ENCODE results near the gene PTPN14.
"Not testable (repeated sequence)": the region's sequence is repeated elsewhere in the genome, so short reads cannot be mapped to it uniquely, and the experiment has no call there.

The PTPN14 gene
- total RNA-seq = 0 to 0.59 (median 0.17) reads per million in 18 experiments

DNA sequence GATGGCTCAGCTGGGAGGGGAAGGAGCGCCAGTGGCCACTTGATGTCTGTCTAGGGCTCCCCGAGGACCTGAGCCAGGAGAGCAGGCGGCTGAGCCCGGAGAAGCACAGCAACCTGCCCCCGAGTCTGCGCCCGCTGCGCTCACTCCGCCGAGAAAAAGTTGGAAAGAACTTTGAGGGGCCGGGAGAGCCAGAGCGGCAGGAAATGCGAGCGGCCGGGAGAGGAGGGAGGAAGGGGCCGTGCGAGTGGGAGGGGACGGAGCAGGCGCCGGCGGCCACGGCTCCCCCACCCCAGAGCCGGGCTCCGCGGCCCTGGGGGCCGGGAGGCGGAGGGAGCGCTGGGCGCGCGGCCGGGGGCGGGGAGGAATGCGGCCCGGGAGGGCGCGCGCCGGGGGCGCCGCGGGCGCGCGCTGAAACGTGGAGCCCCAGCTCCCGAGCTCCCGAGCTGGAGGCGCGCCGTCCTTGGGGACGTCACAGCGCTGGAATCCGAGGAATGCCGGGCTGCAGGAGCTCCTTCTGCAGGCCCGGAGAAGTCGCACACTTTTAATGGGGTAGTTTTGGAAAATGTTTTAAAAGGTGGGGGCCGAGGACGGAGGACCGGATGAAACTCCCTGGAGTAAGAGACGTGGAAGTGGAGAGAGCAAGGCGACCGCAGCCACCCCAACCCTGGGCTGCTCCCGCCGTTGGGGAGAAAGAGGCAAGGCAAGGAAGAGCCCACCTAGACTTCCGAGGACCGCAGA lies at the start of gene PTPN14:
Gene PTPN14, minus strand, starts transcription at position 167 of the 738 bp plus-strand sequence. CDS start 86,799 bp downstream, outside the sequence.
- no peak for DNase-seq

DNA sequence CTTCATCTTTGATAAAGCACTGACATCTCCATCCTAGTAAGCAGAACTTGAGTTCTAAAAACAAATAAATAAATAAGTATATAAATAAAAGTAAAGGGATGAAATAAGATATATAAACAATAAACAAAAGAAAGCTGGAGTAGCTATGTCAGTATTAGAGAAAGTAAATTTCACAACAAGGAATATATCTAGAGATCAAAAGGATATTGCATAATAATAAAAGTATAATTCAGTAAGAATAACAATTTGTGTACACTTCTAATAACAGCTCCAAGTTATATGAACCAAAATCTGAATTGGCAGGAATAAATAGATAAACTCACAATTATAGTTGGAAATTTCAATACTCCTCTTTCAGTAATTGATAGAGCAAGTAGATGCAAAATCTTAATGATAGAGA lies 41.8 kb upstream of the PTPN14 start:
- no peak for DNase-seq

GRCh38 chr1:214591918-214592317 lies 40.5 kb upstream of the PTPN14 start:
- not testable (repeated sequence) for DNase-seq

GRCh38 chr1:214590696-214591095 lies 39.3 kb upstream of the PTPN14 start:
- no peak for DNase-seq

DNA sequence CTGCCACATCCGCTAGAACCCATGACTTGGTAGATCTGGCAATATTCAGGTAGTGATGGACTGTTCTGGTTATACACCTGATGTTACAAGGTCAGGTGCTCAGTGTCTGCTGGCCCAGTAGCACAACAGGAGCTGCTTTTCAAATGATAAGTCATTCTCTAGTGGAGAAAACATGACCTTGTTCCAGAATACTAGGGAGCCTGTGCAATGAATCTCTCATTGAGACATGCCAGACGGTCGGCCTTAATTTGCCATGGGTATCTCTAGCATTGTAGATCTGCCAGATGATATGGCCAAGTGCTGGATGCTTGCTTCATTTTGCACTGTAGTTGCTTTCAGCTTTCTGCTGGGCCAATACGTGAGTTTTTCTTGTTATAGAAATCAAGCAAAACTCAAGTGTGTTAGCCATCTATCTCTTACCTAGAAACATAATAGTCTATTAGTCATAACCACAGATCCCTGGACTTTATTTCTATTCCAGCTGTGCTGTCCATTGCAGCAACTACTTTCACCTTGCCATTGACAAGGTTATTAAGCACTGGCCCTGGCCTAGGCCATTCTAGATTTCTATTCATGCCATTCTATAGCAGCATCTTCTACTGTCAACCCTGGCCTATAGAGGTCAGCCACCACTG lies 37.7 kb upstream of the PTPN14 start:
- DNase-seq = no peak

DNA sequence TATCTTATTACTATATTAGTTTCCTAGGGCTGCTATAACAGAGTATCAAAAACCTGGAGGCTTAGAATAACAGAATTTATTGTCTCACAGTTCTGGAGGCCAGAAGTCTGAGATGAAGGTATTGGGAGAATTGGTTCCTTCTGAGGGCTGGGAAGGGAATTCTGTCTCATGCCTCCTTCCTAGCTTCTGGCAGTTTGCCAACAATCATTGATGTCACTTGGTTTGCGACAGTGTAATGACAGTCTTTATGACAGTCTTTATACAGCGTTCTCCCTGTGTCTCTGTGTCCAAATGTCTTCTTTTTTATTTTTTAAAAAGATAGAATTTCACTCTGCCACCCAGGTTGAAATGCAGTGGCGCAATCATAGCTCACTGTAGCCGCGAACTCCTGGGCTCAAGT lies 35.8 kb upstream of the PTPN14 start:
- no peak for DNase-seq

- no peak for DNase-seq
Observed at GRCh38 chr1:214586621-214587020, 35.2 kb upstream of the PTPN14 start.

DNA sequence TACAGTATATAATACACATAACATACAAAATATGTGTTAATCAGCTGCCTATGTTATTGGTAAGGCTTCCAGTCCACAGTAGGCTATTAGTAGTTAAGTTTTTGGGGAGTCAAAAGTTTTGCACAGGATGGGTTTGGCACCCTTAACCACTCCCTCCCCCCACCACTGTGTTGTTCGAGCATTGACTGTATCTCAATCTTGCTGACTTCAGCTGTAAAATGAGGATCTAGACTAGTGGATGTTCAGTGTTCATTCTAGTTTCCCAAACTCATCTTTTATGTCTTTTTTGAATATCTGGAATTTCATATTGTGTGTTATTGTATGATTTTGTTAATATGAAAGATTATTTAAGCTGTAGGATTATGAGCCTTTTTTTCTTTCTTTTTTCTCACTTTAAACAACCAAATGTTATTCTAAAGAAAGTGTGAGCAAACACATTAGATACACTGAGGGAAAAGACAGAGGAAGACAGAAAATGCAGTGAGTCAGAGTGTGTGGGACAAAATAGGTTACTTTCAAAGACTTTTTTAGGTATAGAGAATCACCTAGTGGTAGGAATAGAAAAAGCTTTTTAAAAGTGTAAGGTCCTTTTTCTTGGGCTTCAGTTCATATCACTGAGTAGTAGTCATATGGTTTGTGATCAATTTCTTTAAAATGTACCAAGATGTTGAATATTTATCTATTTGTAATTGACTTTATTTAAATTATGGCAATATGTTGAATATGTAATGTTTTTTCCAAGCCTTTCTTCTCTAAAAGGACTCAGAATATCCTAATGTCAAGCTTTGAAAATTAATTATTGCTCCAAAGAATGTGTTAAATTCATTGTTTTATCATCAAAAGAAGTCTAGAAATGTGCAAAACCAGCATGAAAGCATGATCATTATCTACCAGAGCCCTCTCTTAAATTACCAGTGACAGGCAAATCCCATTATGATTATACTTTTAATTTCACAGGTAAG lies 33.7 kb upstream of the PTPN14 start:
- no peak for DNase-seq

- no peak for DNase-seq
Observed at GRCh38 chr1:214583824-214584554, 32.6 kb upstream of the PTPN14 start.

- no peak for DNase-seq
Observed at GRCh38 chr1:214583113-214583512, 31.7 kb upstream of the PTPN14 start.

DNA sequence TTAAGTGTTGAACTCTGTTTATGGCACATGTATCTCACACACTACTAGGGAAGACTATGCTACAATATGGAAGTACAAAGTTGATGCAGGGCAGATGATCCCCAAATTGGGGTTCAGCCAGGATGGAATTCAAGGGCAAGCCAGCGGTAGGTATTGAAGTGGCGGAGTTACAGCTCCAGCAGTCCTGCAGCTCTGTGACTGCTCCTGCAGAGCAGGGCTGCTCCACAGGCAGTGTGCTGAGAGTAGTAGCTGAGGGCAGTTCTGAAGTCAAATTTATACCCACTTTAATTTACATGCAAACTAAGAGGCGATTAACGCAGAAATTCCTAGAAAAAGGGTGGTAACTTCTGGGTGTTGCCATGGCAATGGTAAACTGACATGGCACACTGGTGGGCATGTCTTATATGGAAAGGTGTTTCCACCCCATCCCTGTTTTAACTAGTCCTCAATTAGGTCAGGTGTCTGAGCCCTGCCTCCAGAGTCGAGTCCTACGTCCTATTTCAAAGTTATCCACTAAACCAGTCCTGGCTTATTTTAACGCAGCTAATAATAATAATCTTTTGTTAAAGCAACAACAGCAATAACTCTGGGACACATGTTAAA lies 31.0 kb upstream of the PTPN14 start:
- DNase-seq = no peak

- no peak for DNase-seq
Observed at GRCh38 chr1:214581785-214582184, 30.4 kb upstream of the PTPN14 start.

- DNase-seq = no peak
Observed at GRCh38 chr1:214579183-214579582, 27.8 kb upstream of the PTPN14 start.

GRCh38 chr1:214576120-214576519 lies 24.7 kb upstream of the PTPN14 start:
- DNase-seq = not testable (repeated sequence)

- no peak for DNase-seq
Observed at GRCh38 chr1:214574598-214575411, 23.4 kb upstream of the PTPN14 start.

DNA sequence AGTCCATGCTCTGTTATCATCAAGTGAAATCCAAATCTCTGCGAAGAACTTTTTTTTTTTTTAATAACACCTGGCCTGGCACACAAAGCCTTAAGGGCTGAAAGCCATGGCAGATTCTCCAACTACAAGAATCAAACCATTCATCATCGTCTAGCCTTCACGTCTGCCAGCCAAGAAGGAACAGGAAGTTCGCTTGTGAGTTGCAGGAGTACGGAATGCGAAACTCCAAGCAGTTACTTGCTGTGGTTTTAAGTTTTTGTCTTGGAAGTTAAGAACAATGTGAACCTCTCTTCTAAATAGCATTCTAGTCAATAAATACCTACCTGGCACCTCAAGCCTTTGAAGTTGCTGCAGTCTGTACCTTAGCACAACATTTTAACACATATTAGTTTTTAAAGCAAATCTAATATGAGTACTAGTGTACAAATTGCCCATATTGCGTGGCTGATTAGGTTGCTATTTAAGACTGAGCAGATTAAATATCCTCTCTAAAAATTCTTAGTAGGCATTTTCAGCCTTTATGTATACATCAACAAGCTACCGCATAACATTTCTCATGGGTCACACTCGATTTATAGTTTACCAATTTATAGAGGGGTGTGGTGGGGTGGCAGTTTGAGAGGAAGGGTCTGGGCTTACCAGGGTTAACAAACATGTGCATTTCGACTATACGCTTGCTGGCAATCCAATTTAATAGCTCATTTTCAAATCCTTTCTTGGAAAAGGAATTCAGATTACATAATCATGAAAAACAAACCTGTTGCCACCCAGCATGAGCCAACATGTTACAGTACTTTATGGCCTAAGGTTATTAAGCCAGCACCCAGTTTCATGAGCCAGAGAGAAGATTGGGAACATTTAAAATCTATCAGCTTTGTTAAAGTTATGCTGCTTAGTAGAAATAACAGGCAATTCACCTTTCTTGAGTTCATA lies 22.2 kb upstream of the PTPN14 start:
- DNase-seq = no peak

DNA sequence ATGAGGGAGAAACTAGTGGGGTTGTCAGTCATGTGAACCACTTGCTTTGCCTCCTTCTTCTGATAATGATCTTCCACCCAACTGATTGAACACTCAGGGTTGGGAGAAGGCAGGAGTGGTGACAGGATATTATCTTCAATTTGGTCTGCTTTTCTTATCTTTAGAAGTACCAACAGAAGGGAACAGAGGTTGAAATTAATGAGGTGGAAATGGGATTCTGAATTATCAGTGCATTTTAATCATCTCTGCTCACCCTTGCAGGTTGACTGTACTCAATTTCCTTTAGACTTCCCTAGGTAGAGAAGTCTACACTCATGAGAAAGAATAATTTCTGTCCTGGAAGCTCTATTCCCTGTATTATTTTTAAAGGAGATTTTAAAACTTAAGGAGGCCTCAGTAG lies 19.9 kb upstream of the PTPN14 start:
- no peak for DNase-seq

DNA sequence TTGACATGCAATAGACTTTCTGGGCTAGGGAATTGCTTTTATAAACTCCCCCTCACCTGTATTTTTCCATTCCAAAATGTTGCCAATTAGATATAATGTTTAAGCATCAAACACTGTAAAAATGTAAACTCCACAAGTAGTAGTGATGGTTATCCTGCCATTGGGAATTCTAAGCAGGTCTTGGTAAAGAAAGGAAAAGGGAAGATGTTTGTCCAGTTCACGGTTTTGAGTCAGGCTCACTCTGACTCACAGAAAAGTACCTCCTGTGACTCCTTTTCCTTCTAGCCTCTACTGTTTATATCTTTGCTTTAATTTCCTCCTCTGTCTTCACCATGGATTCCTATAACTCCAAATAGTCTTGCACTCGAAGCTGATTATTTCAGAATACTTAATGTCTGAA lies 19.0 kb upstream of the PTPN14 start:
- no peak for DNase-seq

- no peak for DNase-seq
Observed at GRCh38 chr1:214569357-214570004, 18.1 kb upstream of the PTPN14 start.

All from inflammatory macrophage (primary cell).